ENCODE data around the gene SMG6.
A peak's percentile ranks its signal among the peaks of the same experiment; 100 is the strongest.
"Not testable (repeated sequence)": the region's sequence is repeated elsewhere in the genome, so short reads cannot be mapped to it uniquely, and the experiment has no call there.

Gene SMG6

DNA sequence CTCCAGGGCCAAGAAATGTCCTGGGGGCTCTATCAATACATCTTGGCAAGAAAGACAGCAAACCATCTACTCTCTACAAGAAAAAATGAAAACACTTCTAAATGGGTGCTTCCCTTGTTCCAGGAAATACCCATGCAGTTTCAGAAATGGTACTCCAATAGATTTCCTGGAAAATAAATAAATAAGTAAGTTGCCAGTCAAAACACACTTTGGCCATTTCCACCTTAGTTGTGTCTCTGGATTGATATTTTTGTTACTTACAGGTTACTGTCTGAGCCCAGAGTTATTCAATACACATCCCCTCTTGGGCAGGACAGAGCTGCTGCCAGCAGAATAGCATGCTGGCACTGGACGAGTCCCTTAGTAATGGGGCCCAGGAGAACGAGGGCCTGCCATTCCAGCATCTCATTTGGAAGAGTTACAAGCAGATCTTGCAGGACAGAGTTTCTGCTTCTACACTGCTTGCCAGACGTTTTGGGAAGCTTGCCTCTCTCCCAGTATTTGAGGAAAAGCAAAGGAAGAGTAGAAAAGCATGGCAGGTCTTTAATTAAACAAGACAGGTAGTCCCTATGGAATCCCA lies 100.5 kb downstream of the SMG6 start:
- no peak for DNase-seq (ENCODE audit: low read depth)

DNA sequence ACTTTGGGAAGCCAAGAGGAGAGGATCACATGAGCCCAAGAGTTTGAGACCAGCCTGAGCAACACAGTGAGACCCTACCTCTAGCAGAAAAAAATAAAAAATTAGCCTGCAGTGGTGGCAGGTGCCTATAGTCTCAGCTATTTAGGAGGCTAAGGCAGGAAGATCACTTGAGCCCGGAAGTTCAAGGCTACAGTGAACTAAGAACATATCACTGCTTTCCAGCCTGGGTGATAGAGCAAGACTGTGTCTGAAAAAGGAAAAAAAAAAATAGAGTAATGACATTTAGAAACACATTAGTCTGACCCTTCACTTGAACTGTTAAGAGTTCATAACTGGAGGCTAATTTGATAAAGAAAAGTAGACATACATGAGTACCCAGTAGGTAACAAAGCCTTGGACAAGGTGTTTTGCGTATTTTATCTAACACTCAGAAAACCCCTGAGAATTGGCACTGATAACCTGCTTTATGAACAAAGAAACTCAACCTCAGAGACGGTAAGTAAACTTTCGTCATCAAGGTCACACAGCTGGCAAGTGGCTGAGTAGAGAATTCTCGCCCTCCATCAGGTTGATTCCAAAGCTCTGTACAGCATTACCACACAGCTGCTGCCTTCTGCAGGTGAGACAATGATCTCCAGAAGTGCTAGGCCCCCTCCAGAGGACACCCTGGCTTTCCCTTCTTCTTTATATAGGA lies 101.1 kb downstream of the SMG6 start:
- DNase-seq (ENCODE audit: low read depth): no peak

DNA sequence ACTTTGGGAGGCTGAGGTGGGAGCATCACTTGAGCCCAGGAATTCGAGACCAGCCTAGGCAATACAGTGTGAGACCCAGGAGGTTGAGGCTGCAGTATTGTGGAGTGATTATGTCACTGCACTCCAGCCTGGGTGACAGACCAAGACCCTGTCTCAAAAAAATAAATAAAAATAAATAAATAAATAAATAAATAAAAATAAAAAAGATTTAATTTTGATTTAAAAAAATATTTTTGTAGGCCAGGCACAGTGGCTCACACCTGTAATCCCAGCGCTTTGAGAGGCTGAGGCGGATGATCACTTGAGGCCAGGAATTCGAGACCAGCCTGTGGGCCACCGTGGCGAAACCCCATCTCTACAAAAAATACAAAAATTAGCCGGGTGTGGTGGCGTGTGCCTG lies 104.2 kb downstream of the SMG6 start:
- DNase-seq (ENCODE audit: low read depth): not testable (repeated sequence)

DNA sequence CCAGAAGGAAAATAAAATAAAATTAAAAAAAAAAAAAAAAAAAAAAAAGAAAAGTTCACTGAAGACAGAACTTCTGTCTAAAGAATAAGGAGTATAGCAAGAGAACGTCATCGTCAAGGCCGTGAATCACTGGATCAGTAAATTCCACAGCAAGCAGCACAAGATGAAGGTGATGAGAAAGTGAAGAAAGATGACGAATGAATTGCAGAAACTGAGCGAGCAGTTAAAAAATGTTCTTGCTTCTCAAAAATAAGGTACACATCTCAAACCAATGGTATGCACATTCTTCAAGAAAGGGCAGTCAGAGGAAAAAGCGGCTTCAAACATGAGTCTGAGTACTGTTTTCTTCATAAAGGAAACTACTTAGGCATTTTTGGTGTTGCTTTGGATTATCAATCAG lies 104.7 kb downstream of the SMG6 start:
- no peak for DNase-seq (ENCODE audit: low read depth)

DNA sequence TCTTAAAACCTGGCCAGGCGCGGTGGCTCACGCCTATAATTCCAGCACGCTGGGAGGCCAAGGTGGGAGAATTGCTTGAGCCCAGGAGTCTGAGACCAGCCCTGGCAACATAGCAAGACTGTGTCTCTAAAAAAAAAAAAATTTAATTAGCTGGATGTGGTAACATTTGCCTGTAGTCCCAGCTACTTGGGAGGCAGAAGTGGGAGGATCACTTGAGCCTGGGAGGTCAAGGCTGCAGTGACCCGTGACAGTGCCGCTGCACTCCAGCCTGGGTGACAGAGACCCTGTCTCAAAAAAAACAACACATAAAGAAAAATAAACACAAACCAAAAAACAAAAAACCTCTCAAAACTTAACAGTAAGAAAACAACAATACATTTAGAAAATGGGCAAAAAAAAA lies 106.3 kb downstream of the SMG6 start:
- DNase-seq (ENCODE audit: low read depth): no peak

DNA sequence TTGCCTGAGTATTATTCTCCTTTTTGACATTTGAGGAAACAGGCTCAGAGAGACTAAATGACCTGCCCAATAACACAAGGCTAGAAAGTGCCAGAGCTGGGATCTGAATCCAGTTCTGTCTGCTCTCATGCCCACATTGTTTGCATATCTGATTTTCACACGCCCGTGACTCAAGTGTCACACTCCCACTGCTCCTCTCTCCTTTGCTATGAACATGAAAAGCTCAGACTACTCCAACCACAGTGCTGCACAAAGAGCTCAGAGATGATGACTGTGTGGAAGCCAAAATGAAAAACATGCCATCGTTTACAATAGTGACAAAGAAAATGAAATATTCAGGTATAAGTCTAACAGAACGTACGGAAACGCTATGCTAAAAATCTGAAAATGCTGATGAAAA lies 107.9 kb downstream of the SMG6 start:
- DNase-seq (ENCODE audit: low read depth): no peak

DNA sequence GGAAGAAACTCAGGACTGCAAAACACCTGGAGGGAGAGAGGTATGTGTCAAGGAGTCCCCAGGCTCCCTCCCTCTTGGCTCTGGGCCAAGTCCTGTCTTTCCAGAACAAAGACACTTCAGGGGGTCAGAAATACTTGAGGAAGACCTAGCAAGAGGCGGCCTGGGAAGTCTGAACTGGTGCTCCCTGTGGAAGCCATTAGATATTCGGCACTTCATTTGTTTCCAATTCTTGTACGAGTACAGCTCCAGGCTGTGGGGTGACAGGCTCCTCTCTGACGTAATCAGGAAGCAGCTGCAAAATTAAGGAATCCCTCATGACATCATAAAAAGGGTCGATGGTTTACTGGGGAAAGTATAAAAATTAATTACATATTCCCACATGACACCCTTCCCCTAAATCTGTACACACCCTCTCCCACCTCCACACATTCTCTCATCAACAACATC lies 108.7 kb downstream of the SMG6 start:
- no peak for DNase-seq (ENCODE audit: low read depth)

DNA sequence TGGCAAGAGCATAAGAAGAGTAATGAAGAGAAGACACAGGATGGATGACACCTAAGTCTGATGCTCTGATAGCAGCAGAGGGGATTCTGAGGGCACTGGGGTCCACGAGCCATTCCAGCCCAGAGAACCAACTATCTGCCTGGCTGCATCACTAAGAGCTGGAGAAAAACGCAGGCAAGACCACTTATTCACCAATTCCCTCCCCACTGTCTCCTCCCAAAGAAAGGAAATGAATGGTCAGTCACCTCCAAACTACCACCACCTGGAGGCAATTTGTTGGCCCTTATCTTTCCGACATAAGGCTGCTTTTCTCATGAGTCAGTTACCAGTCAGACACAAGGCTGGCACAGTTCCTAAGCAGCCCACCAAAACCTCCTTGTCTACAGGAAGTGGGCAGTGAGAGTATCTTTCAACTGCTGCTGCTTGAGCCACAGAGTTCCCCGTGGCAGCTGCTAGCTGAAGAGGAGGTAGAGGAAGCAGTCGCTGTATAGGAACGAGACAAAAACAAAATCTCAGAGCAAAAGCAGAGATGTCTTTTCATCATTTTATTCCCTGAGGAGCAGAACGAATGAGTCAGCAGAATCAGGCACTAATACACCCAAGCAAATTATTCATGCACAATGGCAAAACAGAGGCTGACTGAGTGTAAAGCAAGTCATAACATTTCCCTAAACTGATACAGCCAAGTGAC lies 111.1 kb downstream of the SMG6 start:
- peak; percentile 9 for DNase-seq (ENCODE audit: low read depth)

DNA sequence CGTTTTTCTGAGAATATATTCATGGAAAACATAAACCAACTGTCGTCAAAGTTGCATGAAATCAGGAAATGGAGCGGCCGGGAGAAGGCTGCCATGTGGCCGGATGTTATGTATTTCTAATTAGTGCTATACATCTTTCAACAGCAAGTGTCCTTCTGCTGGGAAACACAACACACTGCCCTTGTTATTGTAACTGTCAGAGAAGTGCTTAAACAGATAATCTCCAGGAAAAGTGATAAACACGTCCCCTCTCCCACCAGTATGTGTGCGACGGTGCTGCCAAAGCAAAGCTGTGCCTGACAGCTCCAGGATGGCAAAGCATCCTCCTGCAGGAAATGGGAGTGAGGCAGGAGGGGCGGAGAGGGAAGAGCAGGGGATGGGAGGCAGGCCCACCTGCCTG lies 111.8 kb downstream of the SMG6 start:
- no peak for DNase-seq (ENCODE audit: low read depth)

DNA sequence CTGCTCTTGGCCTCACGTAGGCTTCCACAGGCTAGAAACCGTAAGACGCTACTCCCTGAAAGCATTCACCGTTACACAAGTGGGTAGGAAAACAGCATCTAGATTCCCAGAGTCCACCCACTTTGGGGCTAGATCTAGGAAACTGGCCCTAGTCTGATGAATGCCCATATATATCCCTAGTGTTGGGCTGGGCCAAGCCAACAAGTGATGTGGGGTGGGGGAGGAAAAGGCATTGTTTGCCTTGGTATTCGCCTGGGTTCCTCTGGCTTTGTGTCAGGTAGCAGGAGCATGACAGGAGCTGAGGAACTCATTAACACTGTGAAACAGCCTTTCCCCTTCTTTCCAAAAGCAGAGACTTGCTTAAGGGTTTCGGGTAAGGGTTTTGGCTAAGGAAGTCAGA lies 112.4 kb downstream of the SMG6 start:
- DNase-seq (ENCODE audit: low read depth): no peak

DNA sequence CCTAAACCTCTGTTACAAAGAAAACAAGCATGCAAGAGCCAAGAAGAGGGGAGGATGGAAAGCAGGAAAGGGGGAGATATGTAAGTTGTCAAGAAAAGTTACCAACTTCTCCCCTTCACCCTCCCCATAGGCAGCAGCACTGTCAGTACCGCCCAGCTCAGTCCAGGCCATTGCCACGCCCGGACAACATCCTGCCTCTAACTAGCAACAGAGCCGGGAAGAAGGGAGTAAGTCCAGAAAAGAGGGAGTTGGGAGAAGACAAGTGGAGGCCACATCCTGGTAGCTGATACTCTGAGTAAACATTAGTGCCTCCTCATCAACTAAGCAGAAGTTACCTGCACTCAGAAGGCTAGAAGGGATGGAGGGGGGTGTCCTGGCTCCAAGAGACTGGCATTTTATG lies 113.6 kb downstream of the SMG6 start:
- DNase-seq (ENCODE audit: low read depth): no peak

DNA sequence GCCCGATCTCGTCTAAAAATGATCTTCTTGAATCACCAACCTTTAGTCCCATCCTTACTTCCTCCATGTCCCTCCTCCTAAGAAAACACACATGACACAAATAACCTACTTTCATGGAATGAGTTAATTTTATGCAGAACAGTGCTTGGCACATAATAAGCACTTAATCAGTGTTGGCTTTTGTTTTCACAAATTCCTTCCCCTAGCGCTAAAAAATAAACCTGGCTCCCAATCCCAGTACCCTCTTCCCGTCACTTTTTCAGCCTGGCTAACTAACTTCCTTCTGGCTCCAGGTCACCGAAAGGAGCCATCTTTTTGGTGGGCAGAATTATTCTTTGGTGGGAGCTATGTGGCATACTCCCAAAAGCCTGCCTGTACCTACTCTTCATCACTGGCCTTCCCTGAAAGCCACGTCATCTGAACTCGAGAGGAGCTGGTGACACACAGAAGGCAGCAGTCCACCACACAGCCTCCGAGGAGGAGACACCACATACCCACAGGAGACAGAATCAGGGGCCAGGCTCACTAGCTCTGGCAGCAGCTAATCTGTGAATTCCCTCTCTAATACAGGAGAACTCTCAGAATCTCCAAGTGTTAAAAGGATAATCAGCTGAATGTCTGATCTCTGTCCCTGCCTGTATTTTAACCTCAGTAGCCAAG lies 114.5 kb downstream of the SMG6 start:
- no peak for DNase-seq (ENCODE audit: low read depth)

DNA sequence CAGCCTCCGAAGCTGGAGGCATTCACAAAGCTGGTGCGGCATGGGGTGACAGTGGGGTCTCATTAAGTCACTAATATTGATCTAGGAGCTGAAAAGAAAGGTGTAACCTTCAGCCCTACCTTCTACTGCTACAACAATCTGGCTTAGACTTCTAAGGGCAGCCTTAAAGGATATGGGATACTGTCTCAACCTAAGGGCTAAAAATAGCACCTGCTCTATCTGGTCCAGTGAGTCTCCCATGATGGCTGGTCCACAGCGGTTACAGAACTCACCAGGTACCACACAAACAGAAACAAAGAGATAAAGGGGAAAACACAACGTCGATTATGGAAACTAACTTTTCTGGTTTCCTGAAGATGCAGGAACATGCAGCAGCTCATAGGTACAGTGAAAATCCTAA lies 115.8 kb downstream of the SMG6 start:
- DNase-seq (ENCODE audit: low read depth): no peak

DNA sequence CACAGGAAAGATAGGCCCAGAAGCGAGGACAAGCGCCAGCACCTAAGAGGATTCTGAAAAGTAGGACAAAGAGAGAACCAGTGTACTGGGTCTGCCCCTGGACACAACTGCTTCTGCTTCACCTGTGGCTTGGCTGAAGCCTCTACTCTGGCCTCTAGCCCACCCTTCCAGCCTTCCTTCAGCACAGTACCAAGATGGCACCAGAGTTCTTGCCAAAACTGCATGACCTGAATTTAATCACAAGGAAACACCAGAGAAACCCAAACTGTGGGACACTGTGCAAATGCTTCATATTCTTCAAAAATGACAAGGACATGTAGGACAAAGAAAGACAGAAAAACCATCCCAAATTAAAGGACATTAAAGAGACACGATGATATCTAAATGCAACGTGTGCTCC lies 116.6 kb downstream of the SMG6 start:
- DNase-seq (ENCODE audit: low read depth): no peak

DNA sequence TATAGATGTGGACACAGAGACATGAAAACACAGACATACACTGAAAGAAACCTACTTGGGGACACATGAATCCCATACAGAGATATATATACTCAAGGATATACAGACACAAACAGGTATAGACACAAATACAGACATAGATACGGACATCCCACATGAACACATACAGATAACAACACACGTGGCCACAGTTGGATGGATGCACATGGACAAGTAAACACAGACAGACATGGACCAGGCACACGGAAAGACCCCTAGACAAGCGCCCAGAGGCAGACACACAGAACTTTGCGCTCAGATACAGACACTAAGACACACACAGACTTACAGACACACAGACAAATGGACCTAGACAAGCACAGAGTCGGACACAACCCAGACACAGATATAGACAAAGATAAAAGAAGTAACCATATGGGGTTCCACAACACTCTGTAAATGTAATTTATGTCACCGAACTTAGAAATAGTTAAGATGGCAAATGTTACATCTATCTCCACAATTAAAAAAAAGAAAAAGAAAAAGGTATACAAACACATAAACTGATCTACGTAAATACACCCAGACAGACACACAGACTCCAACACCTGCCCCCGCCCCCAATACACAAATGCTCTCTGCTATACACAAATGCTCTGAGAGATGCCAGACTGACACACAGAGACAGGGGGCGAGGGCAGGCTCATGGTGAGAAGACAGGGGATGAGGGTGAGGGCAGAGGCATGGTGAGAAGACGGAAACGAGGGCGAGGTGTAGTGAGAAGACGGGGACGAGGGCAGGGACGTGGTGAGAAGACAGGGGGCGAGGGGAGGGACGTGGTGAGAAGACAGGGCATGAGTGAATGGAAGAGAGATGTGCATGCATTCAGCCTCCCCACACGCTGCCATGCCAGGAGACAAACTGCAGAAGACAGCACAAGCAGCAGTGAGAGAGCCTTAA lies 118.3 kb downstream of the SMG6 start:
- DNase-seq (ENCODE audit: low read depth): no peak

DNA sequence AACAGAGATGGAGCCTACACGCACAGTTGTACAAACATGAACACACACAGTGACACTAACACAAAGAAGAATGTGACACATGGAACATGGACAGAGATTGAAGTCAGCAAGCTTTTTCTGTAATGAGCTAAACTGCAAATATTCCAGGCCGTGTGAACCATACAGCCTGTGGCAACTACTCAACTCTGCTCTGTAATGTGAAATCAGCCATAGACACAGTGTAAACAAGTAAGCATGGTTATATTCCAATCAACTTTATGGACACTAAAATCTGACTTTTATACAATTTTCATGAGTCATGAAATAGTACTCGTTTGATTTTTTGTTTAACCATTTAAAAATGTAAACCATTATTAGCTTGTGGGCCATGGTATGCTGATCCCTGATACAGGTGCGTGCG lies 120.2 kb downstream of the SMG6 start:
- no peak for DNase-seq (ENCODE audit: low read depth)

DNA sequence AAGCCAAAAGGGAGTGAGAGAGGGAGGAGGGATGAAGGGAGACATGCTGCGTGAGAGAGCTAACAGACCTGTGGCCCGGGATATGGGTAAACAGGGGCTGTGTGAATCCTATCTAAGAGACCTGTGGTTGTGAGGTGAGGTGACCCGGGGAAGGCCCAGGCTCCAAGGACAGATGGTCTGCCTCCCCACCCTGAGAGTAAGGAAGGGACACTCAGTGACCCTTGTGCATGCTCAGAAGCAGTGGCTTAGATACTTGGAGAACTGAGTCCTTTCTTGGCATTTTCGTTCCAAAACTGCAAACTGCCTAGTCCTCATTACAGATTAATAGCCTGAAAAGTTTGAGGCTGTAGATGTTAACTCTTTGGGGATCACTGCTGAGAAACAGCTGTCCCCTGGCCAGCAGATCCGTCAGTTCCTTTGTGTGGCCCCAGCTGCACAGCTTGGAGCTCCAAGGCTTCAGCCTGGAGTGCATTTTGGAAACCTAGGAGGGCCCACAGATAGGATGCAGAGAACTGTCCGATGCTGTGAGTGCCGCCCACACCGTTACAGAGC lies 121.6 kb downstream of the SMG6 start:
- no peak for DNase-seq (ENCODE audit: low read depth)

DNA sequence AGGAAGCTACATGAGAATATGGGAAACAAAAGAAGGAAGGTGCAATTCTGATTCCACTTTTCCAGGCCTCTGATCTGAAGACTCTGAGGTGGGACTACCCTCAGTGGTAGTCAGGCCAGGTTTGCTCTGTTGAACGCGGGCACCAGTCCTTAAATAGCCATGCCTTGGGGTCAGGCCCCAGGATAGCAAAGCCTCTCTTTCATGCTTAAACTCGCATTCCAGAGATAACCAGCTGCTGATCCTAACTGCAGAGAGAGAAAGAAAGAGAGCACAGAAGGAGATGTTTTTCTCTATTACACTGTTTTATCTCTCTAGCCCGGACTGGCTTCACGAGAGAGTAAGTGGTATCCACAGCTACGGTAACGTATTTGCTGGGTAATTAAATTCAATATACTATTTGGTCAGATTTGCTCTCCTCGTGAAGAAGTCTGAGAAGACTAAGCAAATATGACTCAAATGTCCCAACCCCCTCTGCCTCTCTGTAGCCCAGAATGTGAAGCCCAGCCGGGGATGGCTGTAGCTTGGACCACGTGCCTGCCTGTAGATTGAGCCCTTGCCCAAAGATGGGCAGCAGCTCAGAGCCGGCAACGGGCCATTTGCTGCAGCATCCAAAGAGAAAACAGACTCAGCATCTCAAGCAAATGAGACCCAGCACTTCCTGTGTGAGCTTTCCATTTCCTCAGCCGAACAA lies 122.2 kb downstream of the SMG6 start:
- no peak for DNase-seq (ENCODE audit: low read depth)

DNA sequence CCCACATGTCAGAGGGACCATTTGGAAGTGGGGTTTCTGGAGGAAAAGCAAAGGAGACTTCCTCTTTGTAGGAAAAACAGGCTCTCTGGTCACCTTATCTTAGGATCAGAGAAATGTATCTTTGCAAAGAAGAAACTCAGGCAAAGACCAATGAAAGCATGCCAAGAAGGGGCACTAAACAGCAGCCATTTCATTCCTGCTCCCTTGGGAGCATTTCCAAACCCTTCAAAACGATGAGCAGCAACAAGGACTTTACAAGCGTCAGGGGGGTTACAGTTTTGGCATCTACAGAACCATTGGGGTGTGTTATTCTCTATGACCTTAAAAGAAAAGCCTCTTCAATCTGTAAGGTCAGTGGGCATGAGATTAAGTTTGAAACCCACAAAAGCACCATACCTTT lies 122.8 kb downstream of the SMG6 start:
- DNase-seq (ENCODE audit: low read depth): no peak

DNA sequence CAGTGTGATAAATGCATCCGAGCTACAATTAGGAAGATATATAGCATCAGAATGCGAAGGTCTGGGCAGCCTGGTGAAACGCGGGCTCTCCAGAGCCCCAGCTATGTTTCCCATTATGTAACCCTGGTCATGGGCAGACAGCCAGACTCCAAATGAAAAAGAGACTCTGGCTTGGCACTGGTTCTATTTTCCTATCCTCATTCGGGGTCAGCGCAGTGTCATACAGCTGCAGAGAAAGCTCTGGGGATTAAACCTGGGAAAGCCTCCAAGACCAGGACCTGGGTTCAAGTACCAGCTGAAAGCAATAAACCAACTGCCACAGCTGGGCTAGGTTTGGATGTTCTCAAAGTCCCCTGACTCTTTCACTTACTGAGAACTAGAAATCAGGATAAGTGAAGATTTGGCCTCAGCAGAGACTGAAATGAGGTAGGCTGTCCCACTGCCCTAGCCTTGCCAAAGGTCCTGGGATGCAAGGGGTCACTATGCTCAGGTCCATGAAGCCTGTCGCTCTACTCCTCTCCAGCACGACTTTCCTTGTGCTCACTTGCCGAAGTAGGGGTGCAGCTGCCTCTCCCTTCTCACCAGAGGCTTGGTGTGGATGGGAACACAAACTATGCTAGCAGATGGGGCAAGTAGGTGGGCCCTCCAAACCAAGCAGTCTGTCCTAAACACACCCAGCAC lies 123.8 kb downstream of the SMG6 start:
- DNase-seq (ENCODE audit: low read depth): no peak

Data from T follicular helper cell (primary cell).